NOMO-1 treated with DMSO at 0.1 percent for 48 hours (cell line): Measurements from ENCODE around the gene ERMARD.

ENCODE experiments used
- DNase-seq: peaks from one replicate; lab custom pipeline; 2025; ENCODE audit not compliant: unreplicated experiment; lab: John Stamatoyannopoulos, UW

The ERMARD gene

GRCh38 chr6:169783401-169783800, 32.0 kb downstream of the ERMARD start:
- DNase-seq: no peak

DNA sequence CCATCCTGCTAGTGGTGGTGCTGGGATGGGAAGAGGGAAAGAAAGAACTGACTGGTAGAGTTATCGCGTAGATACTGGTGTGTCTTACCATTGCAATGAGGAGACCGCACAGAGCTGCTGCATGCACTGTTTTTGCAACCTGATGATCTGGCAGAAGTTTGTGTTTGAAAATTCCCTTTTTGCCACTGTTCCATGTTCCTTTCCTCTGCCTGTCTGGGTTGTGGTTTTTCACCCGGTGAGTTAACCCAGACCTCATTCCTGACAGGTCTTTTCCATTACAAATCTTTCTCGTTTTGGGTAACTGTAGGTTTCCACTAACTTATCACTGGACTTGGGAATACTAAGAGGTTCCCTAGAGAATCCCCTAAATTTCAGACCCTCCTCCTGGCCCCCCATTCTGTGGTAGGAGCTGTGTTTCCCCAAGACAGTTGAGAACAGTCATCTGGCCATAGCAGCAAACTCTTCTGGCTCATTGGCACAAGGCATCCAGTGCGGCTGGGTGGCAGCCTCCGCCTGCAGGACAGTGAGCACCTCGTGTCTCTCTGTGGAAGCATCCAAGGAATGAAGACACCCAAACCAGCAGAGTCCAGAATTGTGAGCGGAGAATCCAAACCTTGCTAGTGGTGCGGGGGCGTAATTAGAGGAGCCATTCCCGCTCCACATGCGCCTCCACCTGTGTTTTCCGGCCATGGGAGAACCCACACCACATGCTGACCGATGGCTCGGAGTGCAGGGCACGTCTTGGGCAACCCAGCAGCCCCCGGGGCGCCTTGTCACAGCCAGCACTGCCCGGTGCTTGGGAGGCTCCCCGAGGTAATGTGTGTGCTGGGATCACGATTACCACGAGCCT, 32.8 kb downstream of the ERMARD start:
- DNase-seq: no peak

GRCh38 chr6:169784821-169785340, 33.5 kb downstream of the ERMARD start:
- DNase-seq: no peak

GRCh38 chr6:169785566-169785965, 34.1 kb downstream of the ERMARD start:
- no peak for DNase-seq

DNA sequence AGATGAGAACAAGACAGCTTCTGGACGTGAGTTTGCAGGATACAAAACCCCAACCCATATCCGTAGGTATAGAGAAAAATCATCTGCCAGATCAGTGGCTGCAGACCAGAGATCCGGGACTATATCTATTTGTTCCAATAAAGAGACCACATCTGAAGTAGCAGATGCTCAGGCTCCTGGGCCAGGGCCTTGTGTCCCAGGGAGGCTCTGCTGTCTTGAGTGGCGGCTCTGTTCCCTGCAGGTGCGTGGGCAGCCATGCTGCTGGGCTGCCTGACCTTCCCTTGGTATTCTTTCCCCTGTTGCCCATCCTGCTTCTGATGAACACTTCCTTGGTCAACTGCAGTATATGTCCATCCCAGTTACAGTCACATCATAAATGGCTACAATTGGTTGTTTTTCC, 34.9 kb downstream of the ERMARD start:
- no peak for DNase-seq

DNA sequence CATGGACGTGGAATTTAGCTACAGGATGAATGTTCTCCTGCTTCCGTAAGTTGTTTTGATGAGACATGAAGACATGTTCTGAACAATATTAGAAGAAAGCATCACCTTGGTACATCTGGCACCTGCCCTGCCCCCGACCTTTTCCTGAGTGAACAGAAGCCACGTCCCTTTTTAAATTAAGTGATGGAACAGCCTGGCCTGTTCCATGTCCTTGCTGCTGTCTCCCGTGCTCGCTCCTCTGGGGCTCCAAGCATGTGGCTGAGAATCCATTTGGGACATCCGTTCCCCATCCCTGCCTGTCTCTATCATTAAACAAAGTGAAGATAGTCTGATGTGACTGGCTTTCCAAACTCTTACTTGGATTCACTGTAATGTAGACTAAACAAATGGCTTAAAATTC, 36.4 kb downstream of the ERMARD start:
- DNase-seq: no peak

- no peak for DNase-seq
These were observed 37.4 kb downstream of the ERMARD start for GRCh38 chr6:169788809-169789145.

- no peak for DNase-seq
These were observed 37.9 kb downstream of the ERMARD start for GRCh38 chr6:169789146-169789943.

DNA sequence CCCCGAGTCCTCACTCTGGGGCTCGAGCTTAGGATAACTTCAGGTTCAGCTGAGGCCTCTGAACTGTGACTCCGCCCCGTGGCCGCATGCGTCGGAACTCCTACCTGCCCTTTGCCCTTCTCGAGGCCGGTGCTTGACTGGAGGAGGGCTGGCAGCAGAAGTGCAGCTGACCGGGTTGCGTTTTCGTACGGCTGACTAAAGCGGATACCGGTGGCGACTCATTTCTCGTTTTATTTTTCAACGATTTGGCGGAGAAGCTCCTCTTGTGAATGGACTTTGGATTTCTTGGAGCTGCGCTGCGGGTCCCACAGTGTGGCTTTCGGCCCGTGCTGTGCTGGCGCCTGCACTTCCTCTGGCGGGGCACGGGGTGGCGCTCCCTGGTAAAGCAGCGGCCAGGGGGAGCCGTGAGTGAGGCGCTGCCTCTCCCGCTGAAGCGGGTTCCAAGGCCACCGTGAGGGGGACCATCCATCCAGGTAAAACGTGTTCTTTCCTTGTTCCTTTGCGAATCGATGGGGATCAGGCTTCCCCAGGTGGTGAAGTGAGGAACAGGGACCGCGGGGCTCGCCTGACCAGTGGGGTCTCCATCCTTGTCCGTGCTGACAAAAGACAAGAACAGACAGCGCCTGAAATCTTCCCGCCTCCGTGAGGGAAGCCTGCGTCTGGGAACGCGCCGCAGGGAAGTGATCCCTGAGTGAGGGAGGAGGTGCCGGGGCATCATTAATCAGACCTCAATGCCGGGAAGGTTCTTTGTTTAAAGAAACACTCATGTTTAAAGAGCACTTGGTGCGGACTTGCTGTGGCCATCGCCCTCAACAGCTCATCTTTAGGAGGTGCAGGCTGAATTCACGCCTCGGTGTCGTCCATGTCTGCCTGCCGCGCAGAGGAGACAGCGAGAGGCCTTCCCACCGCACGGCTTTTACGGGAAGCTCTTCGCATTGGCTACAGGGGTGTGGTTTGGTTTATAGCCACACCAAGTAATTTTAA, 38.8 kb downstream of the ERMARD start:
- DNase-seq: peak; percentile 71

DNA sequence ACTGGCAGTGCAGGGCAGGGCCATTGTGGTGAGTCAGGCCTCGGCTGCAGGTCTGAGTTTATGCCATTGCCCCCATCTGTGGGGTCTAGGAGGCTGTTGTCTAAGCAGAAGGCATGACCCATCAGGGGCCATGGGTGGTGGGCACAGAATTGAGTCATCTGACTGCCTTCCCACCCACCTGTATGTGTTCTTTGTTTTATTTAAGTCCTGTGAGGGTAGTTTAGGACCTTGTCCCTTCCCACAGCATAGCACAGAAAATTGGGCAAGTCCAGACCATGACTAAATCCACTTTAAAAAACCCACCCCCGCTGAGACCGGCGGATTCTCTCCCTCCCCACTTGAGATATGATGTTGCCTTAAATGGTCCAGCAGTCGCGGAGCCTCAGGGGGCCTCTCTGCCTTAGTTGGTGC, 40.3 kb downstream of the ERMARD start:
- DNase-seq: no peak

- no peak for DNase-seq
These were observed 41.0 kb downstream of the ERMARD start for GRCh38 chr6:169792306-169793015.

DNA sequence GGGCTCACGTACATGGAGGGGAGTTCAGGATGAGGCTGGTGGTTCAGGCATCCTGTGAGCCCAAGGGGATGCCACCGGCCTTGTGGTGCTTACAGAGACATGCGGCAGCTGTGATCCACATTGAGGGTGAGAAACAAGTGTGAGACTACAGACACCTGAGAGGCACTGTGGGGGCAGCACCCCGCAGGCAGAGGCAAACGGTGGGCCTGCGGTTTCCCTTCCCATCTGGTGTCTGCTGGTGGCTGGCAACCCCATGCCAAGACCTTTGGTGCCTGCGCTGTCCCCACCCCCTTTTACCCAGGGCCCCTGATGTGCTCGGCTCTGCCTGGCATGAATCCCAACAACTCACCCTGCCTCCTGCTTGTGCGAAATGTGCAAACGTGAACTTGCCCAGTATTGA, 42.0 kb downstream of the ERMARD start:
- DNase-seq: no peak

- no peak for DNase-seq
These were observed 43.1 kb downstream of the ERMARD start for GRCh38 chr6:169794317-169795055.

GRCh38 chr6:169795196-169795595, 43.8 kb downstream of the ERMARD start:
- no peak for DNase-seq

DNA sequence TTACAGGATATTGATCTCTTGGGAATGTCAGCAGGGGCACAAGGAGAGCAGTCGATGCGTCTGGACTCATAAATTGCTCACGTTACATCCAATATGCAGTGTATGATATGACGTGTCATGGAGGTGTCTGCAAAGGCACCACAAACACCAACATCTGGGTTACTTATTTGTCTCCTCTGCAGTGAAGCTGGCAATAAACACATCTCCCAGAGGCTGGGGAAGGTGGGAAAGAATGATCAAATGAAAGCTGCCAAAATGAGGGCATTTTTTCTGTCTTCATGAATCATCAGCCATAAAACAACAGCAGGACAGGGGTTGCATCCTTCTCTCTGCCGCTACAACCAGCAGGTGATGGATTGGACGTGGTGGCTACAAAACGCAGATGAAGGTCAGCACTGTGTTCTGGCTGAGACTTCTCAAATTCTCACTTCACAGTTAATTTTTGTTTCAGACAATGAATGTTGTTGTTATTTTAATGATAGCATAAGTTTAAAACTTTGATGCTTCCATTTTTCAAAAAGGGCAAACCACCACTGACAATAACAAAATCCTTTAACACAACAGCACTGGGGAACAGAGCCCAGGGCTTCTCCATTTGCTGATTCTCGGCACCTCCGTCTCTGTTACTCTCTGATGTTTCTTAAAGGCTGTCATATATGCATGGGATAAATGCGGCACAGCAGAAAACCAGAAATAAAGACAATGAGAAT, 47.5 kb downstream of the ERMARD start:
- DNase-seq: no peak

DNA sequence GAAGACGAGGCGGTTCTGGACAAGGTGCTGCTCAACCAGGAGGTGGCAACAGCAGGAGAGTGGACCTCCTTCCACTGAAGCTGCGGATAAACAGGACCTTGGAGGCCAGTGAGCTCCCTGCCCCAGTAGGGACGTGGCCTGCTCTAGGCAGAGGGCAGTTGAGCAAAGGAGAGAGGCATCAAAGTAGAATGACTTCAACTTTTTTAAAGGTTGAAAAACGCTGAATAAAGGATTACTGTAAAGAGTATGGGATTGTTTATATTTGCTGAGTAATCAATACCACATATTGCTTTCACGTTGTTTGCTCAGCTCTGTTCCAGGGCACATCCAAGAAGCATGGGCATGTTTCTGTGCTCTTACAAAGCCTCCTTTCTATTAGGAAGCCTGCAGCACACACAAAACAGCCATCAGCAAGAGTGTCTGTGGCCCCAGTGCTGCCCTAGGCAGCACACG, 48.1 kb downstream of the ERMARD start:
- DNase-seq: no peak

DNA sequence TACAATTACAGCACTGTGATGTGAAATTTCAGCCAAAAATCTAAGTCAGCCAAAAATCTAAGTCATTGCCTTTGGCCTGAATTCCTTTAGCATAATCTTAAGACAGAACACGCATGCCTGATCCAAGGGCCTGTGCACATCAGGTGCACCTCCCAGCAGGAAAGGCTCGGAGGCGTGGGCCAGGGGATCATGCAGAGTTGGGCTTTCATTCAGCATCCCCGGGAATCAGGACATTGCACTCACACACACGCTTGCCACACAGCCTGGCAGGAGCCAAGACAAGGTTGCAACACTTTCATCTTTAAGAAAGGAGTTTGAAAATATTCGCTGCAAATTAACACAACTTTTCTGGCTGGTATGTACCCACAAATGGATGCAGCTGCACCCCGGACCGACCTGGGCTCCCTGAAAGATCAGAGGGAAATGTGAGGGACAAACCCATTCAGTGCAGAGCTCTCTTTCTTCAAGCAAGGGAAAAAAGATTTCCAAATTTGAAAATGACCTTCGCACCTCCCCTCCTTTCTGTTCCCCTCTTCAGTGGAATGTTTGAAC, 48.8 kb downstream of the ERMARD start:
- no peak for DNase-seq

DNA sequence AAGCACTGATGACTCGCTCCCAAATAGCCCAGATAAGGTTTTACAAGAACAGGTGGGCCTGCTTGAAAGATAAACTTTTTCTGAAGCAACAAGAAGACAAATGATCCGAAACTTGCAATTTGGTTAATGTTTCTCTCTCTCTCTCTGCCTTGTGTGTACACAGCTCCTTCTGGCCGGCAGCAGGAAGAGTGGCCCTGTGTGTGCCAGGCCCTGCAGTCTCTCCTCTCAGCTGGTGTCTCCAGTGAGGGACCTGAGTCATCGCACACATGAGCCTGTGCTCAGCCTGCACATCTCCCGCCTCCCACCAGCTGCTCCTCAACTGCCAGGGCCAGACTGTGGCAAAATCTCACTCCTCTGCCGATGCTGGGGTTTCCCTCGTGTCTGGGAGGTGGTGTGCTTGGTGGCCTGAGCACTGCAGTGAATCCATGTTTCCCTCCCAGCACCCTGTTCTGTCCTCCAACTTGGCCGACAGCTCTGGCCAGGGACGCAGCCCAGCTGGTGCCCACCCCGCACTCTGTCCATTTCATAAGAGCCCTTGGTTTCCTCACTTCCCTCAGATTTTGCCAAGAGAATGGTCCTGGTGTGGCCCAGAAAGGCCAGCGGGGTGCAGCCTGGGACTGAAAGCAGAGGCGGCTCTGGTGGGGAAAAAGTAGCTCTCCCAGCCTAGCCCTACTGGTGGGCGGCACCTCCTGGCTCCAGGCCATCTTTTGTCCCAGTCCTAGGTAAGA, 49.4 kb downstream of the ERMARD start:
- DNase-seq: peak; percentile 48
